HFF-Myc (cell line): ENCODE measurements around the gene BLOC1S3.

ENCODE experiments used
- DNase-seq: peaks from one replicate; pipeline ENCODE4 v3.0.0-alpha.2; 2011; ENCODE audit warnings: low read depth; ENCODE audit errors: extremely low read depth
- H3K4me3 ChIP-seq: replicated peaks from 2 replicates; pipeline ENCODE4 v1.5.1; 2011; ENCODE audit warnings: low read depth, mild to moderate bottlenecking, control low read depth, low read length
- TF ChIP-seq, protein P1 (sequence below): IDR thresholded peaks from 2 replicates; pipeline ENCODE4 v1.5.1; 2012; ENCODE audit warnings: mild to moderate bottlenecking, low read depth, low read length, control low read depth; ENCODE audit errors: missing control alignments

Gene BLOC1S3

DNA sequence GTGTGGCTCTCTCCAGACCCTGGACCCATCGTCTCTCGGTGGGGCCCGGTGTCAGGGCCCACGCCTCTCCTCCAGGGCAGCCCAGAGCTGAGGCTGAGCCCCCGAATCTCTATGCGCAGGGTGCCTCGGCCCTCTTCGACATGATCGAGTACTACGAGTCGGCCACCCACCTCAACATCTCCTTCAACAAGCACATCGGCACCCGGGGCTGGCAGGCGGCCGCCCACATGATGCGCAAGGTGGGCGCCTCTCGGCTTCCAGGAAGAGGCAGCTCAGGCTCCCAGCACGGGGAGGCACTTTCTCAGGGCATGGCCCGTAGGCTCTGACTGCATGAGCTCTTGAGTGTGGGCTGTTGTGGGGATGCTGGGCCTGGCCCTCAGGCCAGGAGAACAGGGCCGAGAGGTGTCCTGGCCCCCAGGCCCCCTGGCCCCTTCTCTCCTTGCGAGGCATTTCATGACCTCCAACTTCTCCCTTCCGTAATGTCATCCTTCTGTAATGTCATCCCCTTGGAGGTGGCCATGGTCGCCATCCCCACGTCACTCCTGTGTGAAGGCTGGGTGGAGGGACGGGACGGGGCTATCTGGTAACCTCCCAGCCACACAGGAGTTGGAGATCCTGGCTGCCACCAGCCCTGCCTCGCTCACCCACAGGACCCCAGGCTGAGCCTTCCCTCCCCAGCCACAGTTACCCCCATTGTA is 37.2 kb upstream of the BLOC1S3 start:
- H3K4me3 ChIP-seq = no peak overlapping the region
- TF ChIP-seq, protein P1, sequence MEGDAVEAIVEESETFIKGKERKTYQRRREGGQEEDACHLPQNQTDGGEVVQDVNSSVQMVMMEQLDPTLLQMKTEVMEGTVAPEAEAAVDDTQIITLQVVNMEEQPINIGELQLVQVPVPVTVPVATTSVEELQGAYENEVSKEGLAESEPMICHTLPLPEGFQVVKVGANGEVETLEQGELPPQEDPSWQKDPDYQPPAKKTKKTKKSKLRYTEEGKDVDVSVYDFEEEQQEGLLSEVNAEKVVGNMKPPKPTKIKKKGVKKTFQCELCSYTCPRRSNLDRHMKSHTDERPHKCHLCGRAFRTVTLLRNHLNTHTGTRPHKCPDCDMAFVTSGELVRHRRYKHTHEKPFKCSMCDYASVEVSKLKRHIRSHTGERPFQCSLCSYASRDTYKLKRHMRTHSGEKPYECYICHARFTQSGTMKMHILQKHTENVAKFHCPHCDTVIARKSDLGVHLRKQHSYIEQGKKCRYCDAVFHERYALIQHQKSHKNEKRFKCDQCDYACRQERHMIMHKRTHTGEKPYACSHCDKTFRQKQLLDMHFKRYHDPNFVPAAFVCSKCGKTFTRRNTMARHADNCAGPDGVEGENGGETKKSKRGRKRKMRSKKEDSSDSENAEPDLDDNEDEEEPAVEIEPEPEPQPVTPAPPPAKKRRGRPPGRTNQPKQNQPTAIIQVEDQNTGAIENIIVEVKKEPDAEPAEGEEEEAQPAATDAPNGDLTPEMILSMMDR = no peak
- DNase-seq = no peak

DNA sequence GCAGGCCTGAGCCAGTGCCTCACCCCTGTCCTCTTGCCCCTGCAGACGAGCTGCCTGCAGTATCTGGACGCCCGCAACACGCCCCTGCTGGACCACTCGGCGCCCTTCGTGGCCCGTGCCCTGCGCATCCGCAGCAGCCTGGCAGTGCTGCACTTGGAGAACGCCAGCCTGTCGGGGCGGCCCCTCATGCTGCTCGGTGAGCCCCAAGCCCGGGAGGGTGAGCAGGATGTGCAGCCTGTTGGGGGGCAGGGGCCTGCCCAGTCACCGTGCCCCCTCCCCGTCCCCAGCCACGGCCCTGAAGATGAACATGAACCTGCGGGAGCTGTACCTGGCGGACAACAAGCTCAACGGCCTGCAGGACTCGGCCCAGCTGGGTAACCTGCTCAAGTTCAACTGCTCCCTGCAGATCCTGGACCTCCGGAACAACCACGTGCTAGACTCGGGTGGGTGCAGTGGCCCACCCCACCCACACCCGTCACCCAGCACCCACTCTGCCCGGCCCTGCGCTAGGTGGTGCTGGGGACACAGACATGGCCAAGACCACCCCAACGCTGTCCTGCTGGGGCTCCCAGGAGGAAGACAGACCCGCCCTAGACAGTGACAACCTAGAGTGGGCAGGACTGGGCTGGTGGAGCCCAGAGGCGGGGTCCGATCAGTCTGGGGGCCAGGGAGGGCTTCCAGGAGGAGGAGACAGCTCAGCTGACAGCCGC is 36.4 kb upstream of the BLOC1S3 start:
- TF ChIP-seq, protein P1 = no peak
- DNase-seq = no peak

DNA sequence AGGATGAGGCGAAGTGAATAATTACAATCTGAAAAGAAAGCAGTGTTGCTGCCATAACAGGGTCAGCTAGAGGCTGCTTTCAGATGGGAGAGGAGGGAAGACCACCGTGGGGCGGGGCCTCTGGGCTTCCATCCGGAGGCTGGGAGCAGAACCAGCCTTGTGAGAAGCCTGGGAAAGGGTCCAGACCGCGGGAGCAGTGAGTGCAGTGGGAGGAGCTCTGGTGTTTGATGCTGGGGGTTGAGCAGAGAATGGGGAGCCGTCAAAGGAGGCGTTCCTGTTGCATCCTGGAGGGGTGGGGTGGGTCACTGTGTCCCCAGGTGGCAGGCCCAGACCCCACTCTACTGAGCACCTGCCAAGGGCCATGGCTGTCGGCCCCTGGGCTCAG is 35.9 kb upstream of the BLOC1S3 start:
- no peak overlapping the region for H3K4me3 ChIP-seq
- DNase-seq = no peak
- TF ChIP-seq, protein P1 = no peak

More for the DNA sequence above, 36.4 kb upstream of the BLOC1S3 start:
- H3K4me3 ChIP-seq = no peak overlapping the region

DNA sequence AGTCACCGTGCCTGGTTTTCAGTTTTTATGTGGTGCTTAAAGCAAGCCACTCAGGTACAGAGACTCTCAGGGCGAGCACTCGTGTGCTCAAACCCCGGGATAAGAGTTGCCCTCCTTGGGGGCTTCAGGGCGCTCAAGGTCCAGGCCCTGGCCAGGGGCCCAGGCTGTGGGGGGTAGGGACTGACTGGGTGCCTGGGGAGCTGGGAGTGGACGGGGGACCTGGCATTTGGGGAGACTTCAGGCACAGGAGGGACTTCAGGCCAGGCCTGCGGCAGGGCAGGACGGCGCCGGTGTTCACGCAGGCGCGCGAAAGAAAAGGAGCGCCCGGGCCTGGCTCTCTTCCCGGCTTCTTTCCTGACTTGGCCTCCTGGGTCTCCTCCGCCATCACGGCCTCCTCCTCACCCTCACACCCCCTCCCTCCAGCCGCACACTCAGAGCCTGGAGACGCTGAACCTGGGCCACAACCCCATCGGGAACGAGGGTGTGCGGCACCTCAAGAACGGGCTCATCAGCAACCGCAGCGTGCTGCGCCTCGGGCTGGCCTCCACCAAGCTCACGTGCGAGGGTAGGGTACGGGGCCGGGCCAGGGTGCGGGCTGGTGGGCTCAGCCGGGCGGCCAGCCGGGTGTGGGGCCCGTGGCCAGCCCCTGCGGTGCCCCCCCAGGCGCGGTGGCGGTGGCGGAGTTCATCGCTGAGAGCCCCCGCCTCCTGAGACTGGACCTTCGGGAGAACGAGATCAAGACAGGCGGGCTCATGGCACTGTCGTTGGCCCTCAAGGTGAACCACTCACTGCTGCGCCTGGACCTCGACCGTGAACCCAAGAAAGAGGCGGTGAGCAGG is 33.9 kb upstream of the BLOC1S3 start:
- H3K4me3 ChIP-seq = no peak overlapping the region
- TF ChIP-seq, protein P1 = no peak
- DNase-seq = no peak

DNA sequence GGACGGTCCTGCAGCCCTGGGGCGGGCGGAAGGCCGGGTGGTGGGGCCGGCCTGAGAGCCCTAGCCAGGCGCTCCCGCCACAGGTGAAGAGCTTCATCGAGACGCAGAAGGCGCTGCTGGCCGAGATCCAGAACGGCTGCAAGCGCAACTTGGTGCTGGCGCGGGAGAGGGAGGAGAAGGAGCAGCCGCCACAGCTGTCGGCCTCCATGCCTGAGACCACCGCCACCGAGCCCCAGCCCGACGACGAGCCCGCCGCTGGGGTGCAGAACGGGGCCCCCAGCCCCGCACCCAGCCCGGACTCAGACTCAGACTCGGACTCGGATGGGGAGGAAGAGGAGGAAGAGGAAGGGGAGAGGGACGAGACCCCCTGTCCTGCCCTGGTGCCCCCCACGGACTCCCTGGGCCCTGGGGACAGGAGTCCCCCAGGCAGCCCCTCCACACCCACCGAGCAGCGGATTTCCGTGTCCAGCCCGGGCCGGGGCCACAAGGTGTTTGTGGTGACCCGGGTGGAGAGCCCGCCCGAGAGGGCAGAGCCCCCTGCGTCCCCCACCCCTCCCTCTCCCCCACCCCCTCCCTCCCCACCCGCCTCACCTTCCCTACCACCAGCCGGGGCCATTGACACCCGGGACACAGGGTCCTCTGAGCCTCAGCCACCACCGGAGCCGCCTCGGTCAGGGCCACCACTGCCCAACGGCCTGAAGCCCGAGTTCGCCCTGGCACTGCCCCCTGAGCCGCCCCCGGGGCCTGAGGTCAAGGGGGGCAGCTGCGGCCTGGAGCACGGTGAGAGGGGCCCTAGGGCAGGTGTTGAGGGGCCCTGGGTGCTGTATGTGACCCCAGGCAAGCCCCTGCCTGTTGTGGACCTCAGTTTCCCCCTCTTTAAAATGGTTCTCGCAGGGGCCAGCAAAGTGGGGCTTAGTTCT is 33.1 kb upstream of the BLOC1S3 start:
- TF ChIP-seq, protein P1 = no peak
- no peak overlapping the region for H3K4me3 ChIP-seq
- no peak for DNase-seq

DNA sequence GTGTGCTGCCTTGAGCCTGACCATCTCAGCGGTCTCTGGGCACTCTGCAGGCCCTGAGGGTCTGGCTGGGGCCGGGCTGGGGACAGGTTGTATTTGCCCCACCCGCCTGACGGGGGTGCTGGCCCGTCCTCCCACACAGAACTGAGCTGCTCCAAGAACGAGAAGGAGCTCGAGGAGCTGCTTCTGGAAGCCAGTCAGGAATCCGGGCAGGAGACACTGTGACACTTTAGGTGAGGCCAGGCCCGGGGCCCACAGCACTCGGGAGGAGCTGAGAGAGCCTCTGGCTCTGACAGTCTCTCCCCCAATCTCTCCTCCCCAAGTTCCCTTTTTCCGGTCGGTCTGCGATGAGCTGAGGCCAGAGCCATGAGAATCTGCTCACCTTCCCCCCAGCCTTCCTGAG is 32.3 kb upstream of the BLOC1S3 start:
- no peak for DNase-seq
- H3K4me3 ChIP-seq = no peak overlapping the region
- TF ChIP-seq, protein P1 = no peak
